ENCODE results near the gene TMEM115. TPM values are rescaled to one million over a fixed set of nuclear protein-coding genes. Genes with fewer than 3 reads are reported as not detected.

Gene TMEM115
- total and polyA plus RNA-seq, 9 of the 15 experiments (the other 6 are each of a cell fraction or from before 2014, with no cell fraction given): 1.6 to 26.9 (median 14.1) TPM

DNA sequence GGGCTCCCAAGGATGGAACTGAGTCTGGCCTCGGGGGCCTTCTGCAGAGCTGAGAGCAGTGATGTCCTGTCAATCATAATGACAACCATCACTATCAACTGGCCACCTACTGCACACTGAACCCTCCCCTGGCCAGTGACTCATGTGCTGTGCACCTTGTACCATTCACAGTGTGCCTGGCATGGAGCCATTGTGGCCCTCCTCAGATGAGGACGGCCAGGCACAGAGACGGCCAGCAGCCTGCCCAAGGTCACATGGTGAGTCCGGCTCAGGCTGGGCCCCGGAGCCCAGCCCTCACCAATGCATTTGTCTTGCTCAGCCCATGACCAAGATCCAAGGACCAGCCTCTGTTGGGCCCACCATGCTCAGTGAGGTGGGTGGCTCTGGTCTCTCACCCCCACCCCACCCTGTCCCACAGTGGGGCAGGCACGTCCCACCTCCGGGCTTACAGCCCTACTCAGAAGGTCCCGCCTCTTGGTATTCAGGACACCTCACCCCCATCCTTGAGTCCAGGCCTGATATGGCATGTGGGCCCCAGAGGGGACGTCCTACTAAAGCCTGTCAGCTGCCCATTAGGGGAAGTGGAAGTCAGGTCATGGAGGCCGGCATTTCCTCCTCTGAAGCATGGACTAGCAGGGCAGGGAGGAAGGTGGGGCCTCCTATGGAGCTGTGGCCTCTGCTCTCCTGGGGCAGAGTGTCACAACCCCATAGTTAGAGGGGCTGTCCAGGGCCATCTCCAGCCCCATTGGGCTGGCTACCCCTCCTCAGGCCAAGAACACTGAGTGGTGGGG, 35.9 kb upstream of the TMEM115 start:
- in situ Hi-C loops (cut with MboI): no loop called here
- FAIRE-seq: no peak

More for the DNA sequence above, 35.9 kb upstream of the TMEM115 start:
- POLR2A ChIA-PET: interaction anchor here (0.6 kb wide), 1 partner anchor 33 kb away, joined by 4 read pairs; no protein-coding TSS in a partner anchor
- Histone ChIP-seq H3K4me3 (no peak overlapping the region), H3K4me1 (replicated peaks in 1 of 2; ENCODE audit: control insufficient read depth in 2 of 2, insufficient read depth in 2 of 2, low read length in 2 of 2) (peaks cover 3 to 23% of the 10 kb centered on the region in 2 experiments; a peak in 2 of 5 replicates), H3K4me2 (ENCODE audit: insufficient read depth, low read length) (no peak overlapping the region), H2AFZ (ENCODE audit: low read depth, low read length) (no peak overlapping the region), H3K27ac (ENCODE audit: extremely low read depth, low read depth, low read length) (no peak overlapping the region), H4K20me1 (replicated peaks; ENCODE audit: control insufficient read depth, insufficient read depth, low read length) (no peaks in the 10 kb centered on the region), H3K36me3 (ENCODE audit: control insufficient read depth, insufficient read depth, low read length) (no peaks in the 10 kb centered on the region), H3K79me2 (ENCODE audit: control insufficient read depth, insufficient read depth, low read length) (no peaks in the 10 kb centered on the region), H3K27me3 (ENCODE audit: control insufficient read depth in 2 of 2, insufficient read depth in 2 of 2, low read length in 2 of 2) (peaks cover 0 to 3% of the 10 kb centered on the region in 2 experiments; a peak in 2 of 5 replicates), H3K9me1 (ENCODE audit: control insufficient read depth, insufficient read depth, low read length) (no peaks in the 10 kb centered on the region), H3K9ac (ENCODE audit: insufficient read depth in 1 of 2, low read depth in 2 of 2, low read length in 2 of 2) (no peak overlapping the region), H3K9me3 (replicated peaks; ENCODE audit: control insufficient read depth, insufficient read depth, low read depth, low read length) (no peaks in the 10 kb centered on the region)
- intact Hi-C loops (cut with micrococcal nuclease): no loop called here
- ATAC-seq (no peak; the same call in 2 of the 3 replicates), DNase-seq (ENCODE audit: extremely low read depth in 1 of 4, low spot score in 3 of 4) (no peak)
- TF ChIP-seq TOE1 (IDR thresholded peaks at IDR 0.05; ENCODE audit: borderline replicate concordance) (no peak), TOE1 (CRISPR knock-in tag; IDR thresholded peaks at IDR 0.05; ENCODE audit: borderline replicate concordance, low read depth) (no peak), ETS2 (tag; IDR thresholded peaks at IDR 0.05; ENCODE audit: borderline replicate concordance, poor library complexity, severe bottlenecking) (no peak), PRMT5 (CRISPR knock-in tag; IDR thresholded peaks at IDR 0.05) (no peak), HDGF (IDR thresholded peaks at IDR 0.05) (no peak), PHTF2 (CRISPR knock-in tag; IDR thresholded peaks at IDR 0.05) (no peak), ZNF232 (CRISPR knock-in tag; IDR thresholded peaks at IDR 0.05) (no peak), CBFA2T2 (conservative IDR thresholded peaks at IDR 0.05) (no peak), MBD2 (IDR thresholded peaks at IDR 0.05; ENCODE audit: borderline replicate concordance, low read depth) (no peak), YY1 (IDR thresholded peaks at IDR 0.05; ENCODE audit: borderline replicate concordance in 1 of 3, control insufficient read depth in 1 of 3, extremely low read depth in 1 of 3, insufficient read depth in 3 of 3, insufficient read length in 1 of 3, insufficient replicate concordance in 2 of 3, low read depth in 1 of 3, low read length in 2 of 3) (no peak), HBP1 (CRISPR knock-in tag; IDR thresholded peaks at IDR 0.05) (no peak), ZKSCAN1 (IDR thresholded peaks at IDR 0.05; ENCODE audit: low read depth, low read length) (no peak), BRD9 (IDR thresholded peaks at IDR 0.05; ENCODE audit: low read depth, partially characterized antibody) (no peak), SPI1 (IDR thresholded peaks at IDR 0.05; ENCODE audit: borderline replicate concordance, low read depth, low read length) (peak; percentile 70; the same call in 1 of the 2 replicates), TEAD4 (IDR thresholded peaks at IDR 0.05; ENCODE audit: low read length) (no peak), TEAD4 (CRISPR knock-in tag; IDR thresholded peaks at IDR 0.05; ENCODE audit: borderline replicate concordance) (no peak), ETV5 (CRISPR knock-in tag; IDR thresholded peaks at IDR 0.05; ENCODE audit: low read depth) (no peak)
- TF ChIP-seq, protein P1, sequence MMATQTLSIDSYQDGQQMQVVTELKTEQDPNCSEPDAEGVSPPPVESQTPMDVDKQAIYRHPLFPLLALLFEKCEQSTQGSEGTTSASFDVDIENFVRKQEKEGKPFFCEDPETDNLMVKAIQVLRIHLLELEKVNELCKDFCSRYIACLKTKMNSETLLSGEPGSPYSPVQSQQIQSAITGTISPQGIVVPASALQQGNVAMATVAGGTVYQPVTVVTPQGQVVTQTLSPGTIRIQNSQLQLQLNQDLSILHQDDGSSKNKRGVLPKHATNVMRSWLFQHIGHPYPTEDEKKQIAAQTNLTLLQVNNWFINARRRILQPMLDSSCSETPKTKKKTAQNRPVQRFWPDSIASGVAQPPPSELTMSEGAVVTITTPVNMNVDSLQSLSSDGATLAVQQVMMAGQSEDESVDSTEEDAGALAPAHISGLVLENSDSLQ (IDR thresholded peaks at IDR 0.05): peak; percentile 37
- CTCF ChIA-PET (ENCODE audit: low intra/inter-chr PET ratio): no interaction called here
- no TSS peak for BruUV-seq (replicated peaks)
- 16% methylated on average over 6 of the region's 10 CpGs for WGBS (ENCODE audit: insufficient coverage, low coverage, missing lambda C conversion rate)
